ENCODE data around the gene ASAP3. TPM values are rescaled to one million over a fixed set of nuclear protein-coding genes. Genes with fewer than 3 reads are reported as not detected.

The ASAP3 gene
- total RNA-seq, 2 donors from 2014 or later: 38.6 to 47.2 TPM

GRCh38 chr1:23472351-23473036 lies 11.5 kb downstream of the ASAP3 start:
- peak overlapping the region in 1 of 2 donors; percentile 52 for H3K27ac ChIP-seq
- DNase-seq (ENCODE audit: low spot score): no peak
- H3K4me3 ChIP-seq: no peak overlapping the region
- peaks cover 0 to 37% of the 10 kb centered on the region in 2 donors for H3K4me1 ChIP-seq
- no peaks in the 10 kb centered on the region for H3K27me3 ChIP-seq
- no peaks in the 10 kb centered on the region for H3K9me3 ChIP-seq
- no peaks in the 10 kb centered on the region for H3K36me3 ChIP-seq
- TF ChIP-seq CTCF (IDR thresholded peaks at IDR 0.05): no peak

- H3K27ac ChIP-seq: peak overlapping the region; percentile 71 to 77
- no peak for DNase-seq (ENCODE audit: low spot score)
- no peaks in the 10 kb centered on the region for H3K36me3 ChIP-seq
- H3K9me3 ChIP-seq: no peaks in the 10 kb centered on the region
- H3K4me1 ChIP-seq: peaks cover 0 to 37% of the 10 kb centered on the region in 2 donors
- no peak overlapping the region for H3K4me3 ChIP-seq
- no peaks in the 10 kb centered on the region for H3K27me3 ChIP-seq
- TF ChIP-seq CTCF (IDR thresholded peaks at IDR 0.05): no peak
Observed at GRCh38 chr1:23471473-23472075, 12.4 kb downstream of the ASAP3 start.

GRCh38 chr1:23470282-23471070 lies 13.5 kb downstream of the ASAP3 start:
- Histone ChIP-seq H3K36me3 (no peaks in the 10 kb centered on the region), H3K4me3 (no peak overlapping the region), H3K27me3 (no peaks in the 10 kb centered on the region), H3K9me3 (no peaks in the 10 kb centered on the region), H3K27ac (peak overlapping the region; percentile 71 to 77), H3K4me1 (peaks cover 0 to 36% of the 10 kb centered on the region in 2 donors)
- TF ChIP-seq CTCF (IDR thresholded peaks at IDR 0.05): no peak
- DNase-seq (ENCODE audit: low spot score): peak; percentile 87

- no peak for TF ChIP-seq CTCF (IDR thresholded peaks at IDR 0.05)
- peaks cover 0 to 26% of the 10 kb centered on the region in 2 donors for H3K4me1 ChIP-seq
- no peaks in the 10 kb centered on the region for H3K36me3 ChIP-seq
- H3K4me3 ChIP-seq: no peak overlapping the region
- H3K9me3 ChIP-seq: no peaks in the 10 kb centered on the region
- DNase-seq (ENCODE audit: low spot score): no peak
- H3K27me3 ChIP-seq: no peaks in the 10 kb centered on the region
- peak overlapping the region; percentile 71 to 77 for H3K27ac ChIP-seq
Observed at GRCh38 chr1:23469372-23469982, 14.5 kb downstream of the ASAP3 start.

- H3K4me3 ChIP-seq: no peak overlapping the region
- H3K9me3 ChIP-seq: no peaks in the 10 kb centered on the region
- H3K4me1 ChIP-seq: peaks cover 0 to 26% of the 10 kb centered on the region in 2 donors
- TF ChIP-seq CTCF (IDR thresholded peaks at IDR 0.05): no peak
- H3K27me3 ChIP-seq: no peaks in the 10 kb centered on the region
- no peak overlapping the region for H3K27ac ChIP-seq
- no peak for DNase-seq (ENCODE audit: low spot score)
- no peaks in the 10 kb centered on the region for H3K36me3 ChIP-seq
Observed at GRCh38 chr1:23466423-23466989, 17.5 kb downstream of the ASAP3 start.

All from right atrium auricular region (tissue), 2 donors.